ENCODE results near the gene PATE1.
"Not testable (repeated sequence)": the region's sequence is repeated elsewhere in the genome, so short reads cannot be mapped to it uniquely, and the experiment has no call there.

Gene PATE1

GRCh38 chr11:125745979-125746378, at the start of gene PATE1:
Gene PATE1 (plus strand): TSS chr11:125746279. CDS start chr11:125746305, 26 bp downstream.
- no peak for FAIRE-seq
- no peak for DNase-seq (ENCODE audit: low spot score)

- FAIRE-seq (no peak), DNase-seq (ENCODE audit: low spot score) (no peak)
These were observed 45.0 kb upstream of the PATE1 start for GRCh38 chr11:125701018-125701610.

- FAIRE-seq, result no peak
- no peak for DNase-seq (ENCODE audit: low spot score)
These were observed 44.0 kb upstream of the PATE1 start for GRCh38 chr11:125701858-125702621.

- not testable (repeated sequence) for FAIRE-seq; DNase-seq (ENCODE audit: low spot score)
These were observed 41.4 kb upstream of the PATE1 start for GRCh38 chr11:125704686-125705085.

- FAIRE-seq, result no peak
- DNase-seq (ENCODE audit: low spot score), result no peak
These were observed 25.3 kb upstream of the PATE1 start for GRCh38 chr11:125720781-125721180.

GRCh38 chr11:125724125-125724524, 22.0 kb upstream of the PATE1 start:
- DNase-seq (ENCODE audit: low spot score) (no peak), FAIRE-seq (no peak)

- DNase-seq (ENCODE audit: low spot score) (no peak), FAIRE-seq (no peak)
These were observed 17.1 kb upstream of the PATE1 start for GRCh38 chr11:125728969-125729368.

GRCh38 chr11:125740617-125741016, 5.5 kb upstream of the PATE1 start:
- no peak for DNase-seq (ENCODE audit: low spot score)
- no peak for FAIRE-seq

- FAIRE-seq (no peak), DNase-seq (ENCODE audit: low spot score) (no peak)
These were observed 2.4 kb upstream of the PATE1 start for GRCh38 chr11:125743681-125744080.

- DNase-seq (ENCODE audit: low spot score) (no peak), FAIRE-seq (no peak)
These were observed 4.5 kb downstream of the PATE1 start for GRCh38 chr11:125750629-125751028.

GRCh38 chr11:125756050-125756449, 10.0 kb downstream of the PATE1 start:
- FAIRE-seq, result no peak
- no peak for DNase-seq (ENCODE audit: low spot score)

GRCh38 chr11:125762445-125762844, 16.4 kb downstream of the PATE1 start:
- FAIRE-seq (no peak), DNase-seq (ENCODE audit: low spot score) (no peak)

- DNase-seq (ENCODE audit: low spot score) (no peak), FAIRE-seq (no peak)
These were observed 17.4 kb downstream of the PATE1 start for GRCh38 chr11:125763483-125763882.

- no peak for DNase-seq (ENCODE audit: low spot score)
These were observed 20.2 kb downstream of the PATE1 start for GRCh38 chr11:125766251-125766650.

GRCh38 chr11:125768336-125769046, 22.4 kb downstream of the PATE1 start:
- DNase-seq (ENCODE audit: low spot score) (no peak), FAIRE-seq (no peak)

More at GRCh38 chr11:125766251-125766650, 20.2 kb downstream of the PATE1 start:
- no peak for FAIRE-seq

- FAIRE-seq, result no peak
These were observed 24.5 kb downstream of the PATE1 start for GRCh38 chr11:125770583-125770982.

GRCh38 chr11:125772834-125773505, 26.9 kb downstream of the PATE1 start:
- no peak for FAIRE-seq
- DNase-seq (ENCODE audit: low spot score), result no peak

More at GRCh38 chr11:125770583-125770982, 24.5 kb downstream of the PATE1 start:
- DNase-seq (ENCODE audit: low spot score), result no peak

- no peak for DNase-seq (ENCODE audit: low spot score)
- FAIRE-seq, result no peak
These were observed 27.4 kb downstream of the PATE1 start for GRCh38 chr11:125773516-125773915.

- no peak for FAIRE-seq
- DNase-seq (ENCODE audit: low spot score), result no peak
These were observed 31.2 kb downstream of the PATE1 start for GRCh38 chr11:125777309-125777708.

GRCh38 chr11:125778728-125779127, 32.6 kb downstream of the PATE1 start, which contains the start of gene PATE2:
Gene PATE2 (minus strand): TSS chr11:125778828. CDS start chr11:125778773, 55 bp downstream.
- FAIRE-seq (no peak), DNase-seq (ENCODE audit: low spot score) (no peak)

GRCh38 chr11:125784678-125785077, 38.6 kb downstream of the PATE1 start:
- DNase-seq (ENCODE audit: low spot score) (no peak), FAIRE-seq (no peak)

GRCh38 chr11:125787827-125788226, 41.7 kb downstream of the PATE1 start, which contains the start of gene PATE3:
Gene PATE3 (plus strand): TSS chr11:125788127. CDS start chr11:125788152, 25 bp downstream.
- no peak for DNase-seq (ENCODE audit: low spot score)

More at GRCh38 chr11:125787827-125788226, 41.7 kb downstream of the PATE1 start, which contains the start of gene PATE3:
- FAIRE-seq, result no peak
